Activated CD8-positive, alpha-beta T cell treated with anti-CD3 and anti-CD28 coated beads for 36 hours (primary cell): ENCODE measurements around the gene IGFBP3. TPM values are rescaled to one million over a fixed set of nuclear protein-coding genes. Genes with fewer than 3 reads are reported as not detected.

ENCODE experiments used
- ATAC-seq: fragments of 200-7000 bp; cut with Tn5 transposase; one replicate; pipeline ENCODE4 v1.10.0; 2021; ENCODE audit warnings: mild to moderate bottlenecking, moderate library complexity
- CTCF ChIA-PET: fragments of 350-600 bp; sonication (Branson Sonifier 250); formaldehyde crosslinking; loops from one replicate; lab custom pipeline; 2021; ENCODE audit warnings: antibody characterized with exemption; lab: Charles Lee
- POLR2A ChIA-PET: fragments of 350-600 bp; sonication (Branson Sonifier 250); formaldehyde crosslinking; loops from one replicate; lab custom pipeline; 2021; ENCODE audit warnings: antibody characterized with exemption; lab: Charles Lee
- DNase-seq: peaks from one replicate; pipeline ENCODE4 v3.0.0-alpha.2; 2020
- H3K27ac Mint-ChIP-seq: one replicate; pipeline ENCODE4 v1.8.0; 2021; ENCODE audit warnings: mild to moderate bottlenecking, mixed read lengths
- H3K27me3 Mint-ChIP-seq: one replicate; pipeline ENCODE4 v1.8.0; 2021; ENCODE audit warnings: mixed read lengths
- H3K36me3 Mint-ChIP-seq: one replicate; pipeline ENCODE4 v1.8.0; 2021; ENCODE audit warnings: low read depth, mixed read lengths
- H3K4me1 Mint-ChIP-seq: one replicate; pipeline ENCODE4 v1.8.0; 2021; ENCODE audit warnings: low read depth, mixed read lengths
- H3K4me3 Mint-ChIP-seq: one replicate; pipeline ENCODE4 v1.8.0; 2021; ENCODE audit warnings: mild to moderate bottlenecking, moderate library complexity, mixed read lengths
- H3K9me3 Mint-ChIP-seq: one replicate; pipeline ENCODE4 v1.8.0; 2021; ENCODE audit warnings: mixed read lengths
- CTCF ChIP-seq: fragments of 200-600 bp; IDR thresholded peaks from one replicate; pipeline ENCODE4 v1.8.0; 2022; ENCODE audit warnings: antibody characterized with exemption, mild to moderate bottlenecking
- intact Hi-C: fragments of 100-400 bp; cut with micrococcal nuclease; formaldehyde crosslinking; loops from one replicate; pipeline ENCODE4 v1.10.0; 2022
- total RNA-seq, 2 experiments: library from RNA; stranded (reverse); gene quantifications; one replicate each; pipeline ENCODE4 v1.2.3, GENCODE V29; 2021

Gene IGFBP3
- total RNA-seq, 2 experiments from 2014 or later: 0.25 TPM; not detected in 1

- no peaks in the 10 kb centered on the region for H3K36me3 Mint-ChIP-seq
- TF ChIP-seq CTCF: no peak
- no peak overlapping the region for H3K27ac Mint-ChIP-seq
- POLR2A ChIA-PET: no interaction called here
- CTCF ChIA-PET: interaction anchor here (1.0 kb wide), 1 partner anchor 40 kb away, joined by 4 read pairs; no protein-coding TSS in a partner anchor
- H3K4me1 Mint-ChIP-seq: no peaks in the 10 kb centered on the region
- DNase-seq: no peak
- H3K4me3 Mint-ChIP-seq: no peak overlapping the region
- no peak for ATAC-seq
- H3K27me3 Mint-ChIP-seq: peaks cover 18% of the 10 kb centered on the region
- peaks cover 3% of the 10 kb centered on the region for H3K9me3 Mint-ChIP-seq
- intact Hi-C loops: no loop called here
Measured at GRCh38 chr7:45882465-45882810, 38.6 kb downstream of the IGFBP3 start.

GRCh38 chr7:45881759-45882464 lies 39.2 kb downstream of the IGFBP3 start:
- intact Hi-C loops: no loop called here
- CTCF ChIA-PET: interaction anchor here (1.0 kb wide), 1 partner anchor 41 kb away, joined by 4 read pairs; no protein-coding TSS in a partner anchor
- peaks cover 15% of the 10 kb centered on the region for H3K27me3 Mint-ChIP-seq

GRCh38 chr7:45881280-45881758 lies 39.8 kb downstream of the IGFBP3 start:
- Mint-ChIP-seq H3K4me1 (no peaks in the 10 kb centered on the region), H3K9me3 (peaks cover 3% of the 10 kb centered on the region), H3K36me3 (no peaks in the 10 kb centered on the region), H3K4me3 (no peak overlapping the region), H3K27ac (no peak overlapping the region), H3K27me3 (peaks cover 10% of the 10 kb centered on the region)
- ATAC-seq: no peak
- DNase-seq: no peak
- intact Hi-C loops: no loop called here
- TF ChIP-seq CTCF: no peak
- CTCF ChIA-PET: no interaction called here
- POLR2A ChIA-PET: no interaction called here

More at GRCh38 chr7:45881759-45882464, 39.2 kb downstream of the IGFBP3 start:
- no peaks in the 10 kb centered on the region for H3K4me1 Mint-ChIP-seq
- no peak for ATAC-seq
- H3K4me3 Mint-ChIP-seq: no peak overlapping the region
- POLR2A ChIA-PET: no interaction called here
- DNase-seq: no peak
- no peak overlapping the region for H3K27ac Mint-ChIP-seq
- H3K36me3 Mint-ChIP-seq: no peaks in the 10 kb centered on the region
- no peak for TF ChIP-seq CTCF
- peaks cover 3% of the 10 kb centered on the region for H3K9me3 Mint-ChIP-seq

GRCh38 chr7:45880433-45880860 lies 40.6 kb downstream of the IGFBP3 start:
- H3K4me3 Mint-ChIP-seq: no peak overlapping the region
- H3K27ac Mint-ChIP-seq: no peak overlapping the region
- H3K36me3 Mint-ChIP-seq: no peaks in the 10 kb centered on the region
- no peaks in the 10 kb centered on the region for H3K4me1 Mint-ChIP-seq
- intact Hi-C loops: no loop called here
- H3K9me3 Mint-ChIP-seq: peaks cover 3% of the 10 kb centered on the region
- DNase-seq (no peak), ATAC-seq (no peak)
- ChIA-PET POLR2A (no interaction called here), CTCF (no interaction called here)
- no peak for TF ChIP-seq CTCF
- H3K27me3 Mint-ChIP-seq: peaks cover 5% of the 10 kb centered on the region

- Mint-ChIP-seq H3K27ac (no peak overlapping the region), H3K9me3 (peaks cover 3% of the 10 kb centered on the region), H3K4me1 (no peaks in the 10 kb centered on the region), H3K36me3 (no peaks in the 10 kb centered on the region), H3K27me3 (no peaks in the 10 kb centered on the region), H3K4me3 (no peak overlapping the region)
- ChIA-PET POLR2A (interaction anchor here (0.7 kb wide), 1 partner anchor 1372 kb away, joined by 3 read pairs; no protein-coding TSS in a partner anchor), CTCF (no interaction called here)
- DNase-seq (no peak), ATAC-seq (no peak)
- intact Hi-C loops: no loop called here
- TF ChIP-seq CTCF: no peak
Measured at GRCh38 chr7:45878457-45879144, 42.5 kb downstream of the IGFBP3 start.
